H1 (cell line): ENCODE measurements around the gene UBTD2. TPM values are rescaled to one million over a fixed set of nuclear protein-coding genes. Genes with fewer than 3 reads are reported as not detected.

Source experiments
- CHD7 ChIP-seq: fragments of 300-600 bp; sonication (generic); IDR thresholded peaks from 2 replicates; pipeline ENCODE4 v1.7.1; 2012; ENCODE audit warnings: low read length, moderate library complexity, mild to moderate bottlenecking, inconsistent platforms; ENCODE audit not compliant: insufficient replicate concordance
- RAD21 ChIP-seq, 2 experiments: IDR thresholded peaks in 1 of 2; conservative IDR thresholded peaks in 1 of 2; 2 replicates each; pipeline ENCODE4 v1.6.1; 2011; ENCODE audit warnings: low read depth in 2 of 2, low read length in 2 of 2, improper control_type of control experiment in 1 of 2, inconsistent platforms in 1 of 2, mild to moderate bottlenecking in 1 of 2, moderate library complexity in 1 of 2
- polyA plus RNA-seq, 7 experiments: library from polyadenylated mRNA; depleted of rRNA in 3 of 7; stranded (reverse) in 5 of 7; unstranded in 2 of 7; fragments of >200 nt in 5 of 7; fragments of 200-250 nt in 2 of 7; gene quantifications; 1 replicate in 5 of 7; 2 replicates in 1 of 7; 4 replicates in 1 of 7; pipeline versions ENCODE4 v1.2.1 to v1.2.3, GENCODE V29; 2011 to 2013; ENCODE audit warnings: missing spikeins in 2 of 7, mixed read lengths in 2 of 7
- total RNA-seq: library from RNA; stranded (reverse); fragmentation: NEBNext Ultra II Directional; extraction: Animal tissue kit (Norgen Biotek cat#: 25700); gene quantifications from 2 replicates; pipeline ENCODE4 v1.2.1, GENCODE V29; 2021

UBTD2 gene
- total and polyA plus RNA-seq, 2 of the 8 experiments (the other 6 are each of a cell fraction or from before 2014, with no cell fraction given), result 14.5 to 39.2 TPM

- TF ChIP-seq RAD21 (IDR thresholded peaks at IDR 0.05 in 1 of 2, conservative IDR thresholded peaks at IDR 0.05 in 1 of 2; ENCODE audit: low read depth in 2 of 2, low read length in 2 of 2), result no peak
- TF ChIP-seq CHD7, result no peak
These were observed 472 bp upstream of the UBTD2 start (continued) for GRCh38 chr5:172283862-172284610.
